Panc1 (cell line): ENCODE results near the gene CHD6. TPM values are rescaled to one million over a fixed set of nuclear protein-coding genes. Genes with fewer than 3 reads are reported as not detected.
A peak's percentile ranks its signal among the peaks of the same experiment; 100 is the strongest.

Experiments used
- ATAC-seq: fragments of 200-7000 bp; cut with Tn5 transposase; 2 replicates; pipeline ENCODE4 v1.9.1; 2020; ENCODE audit warnings: mild to moderate bottlenecking, moderate library complexity
- BruUV-seq: library from RNA; stranded (reverse); fragments of 400-500 nt; replicated peaks from 2 replicates; lab custom pipeline; 2021; lab: Mats Ljungman, UMichigan
- CTCF ChIA-PET: fragments of 300-600 bp; sonication (Branson Sonifier 250); formaldehyde crosslinking; loops from one replicate; lab custom pipeline; 2022; ENCODE audit warnings: antibody characterized with exemption; lab: Charles Lee
- POLR2A ChIA-PET: fragments of 300-600 bp; sonication (Branson Sonifier 250); formaldehyde crosslinking; loops from one replicate; lab custom pipeline; 2022; ENCODE audit warnings: antibody characterized with exemption; lab: Charles Lee
- DNase-seq: peaks from one replicate; pipeline ENCODE4 v3.0.0-alpha.2; 2010; ENCODE audit warnings: low read depth, low spot score
- H3K27ac ChIP-seq: 2 replicates; pipeline ENCODE4 v1.5.1; 2011; ENCODE audit warnings: mild to moderate bottlenecking, low read length, inconsistent platforms
- H3K27me3 ChIP-seq: fragments of 200-500 bp; sonication (Bioruptor generic); 2 replicates; pipeline ENCODE4 v1.6.0; 2014; ENCODE audit warnings: low read length, inconsistent platforms; ENCODE audit not compliant: control insufficient read depth, insufficient read depth
- H3K36me3 ChIP-seq: fragments of 200-500 bp; sonication (Bioruptor generic); 2 replicates; pipeline ENCODE4 v1.5.1; 2014; ENCODE audit warnings: inconsistent platforms, mild to moderate bottlenecking, low read length, moderate library complexity; ENCODE audit not compliant: control insufficient read depth, insufficient read depth
- H3K4me1 ChIP-seq: 2 replicates; pipeline ENCODE4 v1.5.1; 2011; ENCODE audit warnings: inconsistent platforms, mild to moderate bottlenecking, low read length, moderate library complexity; ENCODE audit not compliant: control insufficient read depth, insufficient read depth
- H3K4me3 ChIP-seq, 2 experiments: 2 replicates each; pipeline ENCODE4 v1.5.1; 2011 to 2012; ENCODE audit warnings: low read depth in 2 of 2, low read length in 2 of 2, mild to moderate bottlenecking in 2 of 2, inconsistent platforms in 1 of 2, moderate library complexity in 1 of 2
- H3K9me3 ChIP-seq: fragments of 200-500 bp; sonication (Bioruptor generic); 2 replicates; pipeline ENCODE4 v1.5.1; 2014; ENCODE audit warnings: low read depth, mild to moderate bottlenecking, inconsistent platforms, low read length, moderate library complexity; ENCODE audit not compliant: control insufficient read depth, insufficient read depth
- POLR2AphosphoS5 ChIP-seq: IDR thresholded peaks from 2 replicates; pipeline ENCODE4 v1.6.1; 2012; ENCODE audit warnings: mild to moderate bottlenecking, low read depth, low read length, moderate library complexity
- SIN3A ChIP-seq: IDR thresholded peaks from 2 replicates; pipeline ENCODE4 v1.6.1; 2012; ENCODE audit warnings: low read depth, mild to moderate bottlenecking, low read length, moderate library complexity, borderline replicate concordance; ENCODE audit not compliant: insufficient read depth
- TCF7L2 ChIP-seq: IDR thresholded peaks from 2 replicates; pipeline ENCODE4 v1.6.1; 2011; ENCODE audit warnings: mild to moderate bottlenecking, low read depth, low read length, inconsistent platforms
- in situ Hi-C: cut with HindIII; loops from 2 replicates; pipeline ENCODE4 v1.10.0; 2016; ENCODE audit warnings: low sequenced_read_pairs, low pct_unique_long_range_greater_than_20kb
- intact Hi-C: fragments of 100-400 bp; cut with micrococcal nuclease; formaldehyde crosslinking; loops from one replicate; pipeline ENCODE4 v1.10.0; 2022; ENCODE audit not compliant: unreplicated experiment
- total RNA-seq: library from RNA; stranded (reverse); gene quantifications from one replicate; pipeline ENCODE4 v1.2.1, GENCODE V29; 2021; ENCODE audit not compliant: unreplicated experiment
- TF ChIP-seq, protein P1 (sequence below): fragments of 450-650 bp; IDR thresholded peaks from 2 replicates; pipeline ENCODE4 v1.5.1; 2017; ENCODE audit warnings: mild to moderate bottlenecking
- TF ChIP-seq, protein P2 (sequence below), 2 experiments: IDR thresholded peaks; 2 replicates each; pipeline ENCODE4 v1.6.1; 2011 to 2012; ENCODE audit warnings: low read depth in 2 of 2, control low read depth in 1 of 2, low read length in 1 of 2, mild to moderate bottlenecking in 1 of 2, moderate library complexity in 1 of 2; ENCODE audit not compliant: insufficient read depth in 1 of 2

The CHD6 gene
- total RNA-seq, 1 experiment from 2014 or later: 21.3 TPM

DNA sequence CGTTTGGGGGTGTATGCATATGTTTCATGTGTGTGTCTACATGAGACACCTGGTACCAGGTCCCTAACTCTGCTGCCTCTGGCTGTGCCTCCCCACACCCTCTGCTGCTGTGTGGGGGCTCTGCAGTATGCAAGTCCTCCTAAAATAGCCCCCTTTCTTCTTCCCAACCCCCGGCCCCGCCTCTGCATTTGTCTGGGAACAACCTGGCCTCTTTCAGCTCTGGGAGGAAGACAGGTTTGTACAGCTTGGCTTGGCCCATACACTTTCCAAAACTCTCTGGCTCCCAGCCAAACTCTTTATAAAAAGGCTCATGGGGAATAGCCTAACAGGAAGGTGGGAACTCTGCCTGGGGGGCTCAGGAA is 224.5 kb downstream of the CHD6 start:
- no peak for ATAC-seq
- intact Hi-C loops: no loop called here
- no TSS peak for BruUV-seq

DNA sequence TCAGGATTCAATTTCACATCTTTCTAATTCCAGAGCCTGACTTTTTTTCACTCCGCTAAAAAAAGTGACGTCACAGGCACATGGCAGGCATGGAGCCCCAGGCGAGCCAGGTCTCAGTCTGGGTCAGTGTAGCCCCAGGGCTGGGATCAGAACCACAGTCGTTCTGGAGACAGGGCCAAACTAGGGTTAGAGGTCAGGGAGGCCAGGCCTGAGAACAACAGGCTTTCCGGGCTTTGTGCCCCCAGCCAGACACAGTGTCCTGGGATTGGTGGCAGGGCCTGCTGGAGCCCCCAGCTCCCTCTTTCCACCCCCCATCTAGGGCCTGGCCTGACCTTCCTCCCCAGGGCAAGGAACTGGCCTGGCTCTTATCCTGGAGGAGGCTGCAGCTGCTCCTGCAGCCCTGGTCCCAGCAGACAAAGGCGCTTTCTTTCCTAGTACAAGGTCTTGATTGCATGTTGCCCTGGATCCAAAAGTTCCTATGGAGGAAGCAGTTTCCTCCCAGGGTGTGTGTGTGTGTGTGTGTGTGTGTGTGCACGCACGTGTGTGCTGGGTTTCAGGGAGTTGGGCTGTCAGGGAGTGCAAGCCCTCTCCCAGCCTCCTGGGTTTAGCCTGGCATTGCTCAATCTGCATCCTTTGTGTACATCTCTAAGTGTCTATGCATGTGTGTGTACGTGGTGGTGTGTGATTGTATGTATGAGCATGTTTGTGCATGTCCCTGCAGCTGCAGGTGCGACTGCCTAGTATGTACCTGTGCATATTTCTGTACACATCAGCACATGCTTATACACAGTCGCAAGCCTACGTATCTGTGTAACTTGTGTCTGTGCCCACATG is 225.1 kb downstream of the CHD6 start:
- Histone ChIP-seq H3K4me3 (no peak overlapping the region), H3K27ac (no peak overlapping the region), H3K27me3 (no peaks in the 10 kb centered on the region), H3K36me3 (no peaks in the 10 kb centered on the region), H3K9me3 (no peaks in the 10 kb centered on the region), H3K4me1 (peaks cover 11% of the 10 kb centered on the region)
- TF ChIP-seq, protein P1, sequence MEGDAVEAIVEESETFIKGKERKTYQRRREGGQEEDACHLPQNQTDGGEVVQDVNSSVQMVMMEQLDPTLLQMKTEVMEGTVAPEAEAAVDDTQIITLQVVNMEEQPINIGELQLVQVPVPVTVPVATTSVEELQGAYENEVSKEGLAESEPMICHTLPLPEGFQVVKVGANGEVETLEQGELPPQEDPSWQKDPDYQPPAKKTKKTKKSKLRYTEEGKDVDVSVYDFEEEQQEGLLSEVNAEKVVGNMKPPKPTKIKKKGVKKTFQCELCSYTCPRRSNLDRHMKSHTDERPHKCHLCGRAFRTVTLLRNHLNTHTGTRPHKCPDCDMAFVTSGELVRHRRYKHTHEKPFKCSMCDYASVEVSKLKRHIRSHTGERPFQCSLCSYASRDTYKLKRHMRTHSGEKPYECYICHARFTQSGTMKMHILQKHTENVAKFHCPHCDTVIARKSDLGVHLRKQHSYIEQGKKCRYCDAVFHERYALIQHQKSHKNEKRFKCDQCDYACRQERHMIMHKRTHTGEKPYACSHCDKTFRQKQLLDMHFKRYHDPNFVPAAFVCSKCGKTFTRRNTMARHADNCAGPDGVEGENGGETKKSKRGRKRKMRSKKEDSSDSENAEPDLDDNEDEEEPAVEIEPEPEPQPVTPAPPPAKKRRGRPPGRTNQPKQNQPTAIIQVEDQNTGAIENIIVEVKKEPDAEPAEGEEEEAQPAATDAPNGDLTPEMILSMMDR: no peak
- TF ChIP-seq POLR2AphosphoS5 (no peak), SIN3A (no peak), TCF7L2 (no peak)
- TF ChIP-seq, protein P2, sequence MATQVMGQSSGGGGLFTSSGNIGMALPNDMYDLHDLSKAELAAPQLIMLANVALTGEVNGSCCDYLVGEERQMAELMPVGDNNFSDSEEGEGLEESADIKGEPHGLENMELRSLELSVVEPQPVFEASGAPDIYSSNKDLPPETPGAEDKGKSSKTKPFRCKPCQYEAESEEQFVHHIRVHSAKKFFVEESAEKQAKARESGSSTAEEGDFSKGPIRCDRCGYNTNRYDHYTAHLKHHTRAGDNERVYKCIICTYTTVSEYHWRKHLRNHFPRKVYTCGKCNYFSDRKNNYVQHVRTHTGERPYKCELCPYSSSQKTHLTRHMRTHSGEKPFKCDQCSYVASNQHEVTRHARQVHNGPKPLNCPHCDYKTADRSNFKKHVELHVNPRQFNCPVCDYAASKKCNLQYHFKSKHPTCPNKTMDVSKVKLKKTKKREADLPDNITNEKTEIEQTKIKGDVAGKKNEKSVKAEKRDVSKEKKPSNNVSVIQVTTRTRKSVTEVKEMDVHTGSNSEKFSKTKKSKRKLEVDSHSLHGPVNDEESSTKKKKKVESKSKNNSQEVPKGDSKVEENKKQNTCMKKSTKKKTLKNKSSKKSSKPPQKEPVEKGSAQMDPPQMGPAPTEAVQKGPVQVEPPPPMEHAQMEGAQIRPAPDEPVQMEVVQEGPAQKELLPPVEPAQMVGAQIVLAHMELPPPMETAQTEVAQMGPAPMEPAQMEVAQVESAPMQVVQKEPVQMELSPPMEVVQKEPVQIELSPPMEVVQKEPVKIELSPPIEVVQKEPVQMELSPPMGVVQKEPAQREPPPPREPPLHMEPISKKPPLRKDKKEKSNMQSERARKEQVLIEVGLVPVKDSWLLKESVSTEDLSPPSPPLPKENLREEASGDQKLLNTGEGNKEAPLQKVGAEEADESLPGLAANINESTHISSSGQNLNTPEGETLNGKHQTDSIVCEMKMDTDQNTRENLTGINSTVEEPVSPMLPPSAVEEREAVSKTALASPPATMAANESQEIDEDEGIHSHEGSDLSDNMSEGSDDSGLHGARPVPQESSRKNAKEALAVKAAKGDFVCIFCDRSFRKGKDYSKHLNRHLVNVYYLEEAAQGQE (IDR thresholded peaks at IDR 0.05; ENCODE audit: insufficient read depth in 1 of 2, low read depth in 2 of 2, low read length in 1 of 2): no peak
- intact Hi-C loops (no loop called here), in situ Hi-C loops (no loop called here)
- CTCF ChIA-PET: interaction anchor here (0.7 kb wide), 1 partner anchor 1833 kb away, joined by 5 read pairs; no protein-coding TSS in a partner anchor
- BruUV-seq: no TSS peak
- DNase-seq (no peak), ATAC-seq (peak; percentile 66)
- POLR2A ChIA-PET: interaction anchor here (0.7 kb wide), 1 partner anchor 346 kb away, joined by 6 read pairs; no protein-coding TSS in a partner anchor

More for the DNA sequence above, 224.5 kb downstream of the CHD6 start:
- in situ Hi-C loops: no loop called here
- Histone ChIP-seq H3K4me1 (peaks cover 11% of the 10 kb centered on the region), H3K36me3 (no peaks in the 10 kb centered on the region), H3K4me3 (no peak overlapping the region), H3K9me3 (no peaks in the 10 kb centered on the region), H3K27ac (no peak overlapping the region), H3K27me3 (no peaks in the 10 kb centered on the region)
- TF ChIP-seq POLR2AphosphoS5 (no peak), SIN3A (no peak), TCF7L2 (no peak)
- TF ChIP-seq, protein P1: no peak
- TF ChIP-seq, protein P2 (IDR thresholded peaks at IDR 0.05; ENCODE audit: insufficient read depth in 1 of 2, low read depth in 2 of 2, low read length in 1 of 2): no peak
- no peak for DNase-seq
- ChIA-PET CTCF (no interaction called here), POLR2A (no interaction called here)
